Daoy (cell line): Measurements from ENCODE around the gene PRDM12. TPM values are rescaled to one million over a fixed set of nuclear protein-coding genes. Genes with fewer than 3 reads are reported as not detected.

ENCODE experiments used
- DNase-seq: peaks from one replicate; pipeline ENCODE4 v3.0.0-alpha.2; 2015; ENCODE audit warnings: low read depth
- total RNA-seq: library from RNA; depleted of rRNA; stranded (reverse); fragments of >200 nt; shearing (Covaris generic); gene quantifications from 2 replicates; pipeline ENCODE4 v1.2.3, GENCODE V29; 2014

PRDM12 gene
- total RNA-seq, 1 experiment from 2014 or later, result not detected

- DNase-seq, result no peak
Observed at GRCh38 chr9:130635721-130636647, 28.4 kb upstream of the PRDM12 start.

DNA sequence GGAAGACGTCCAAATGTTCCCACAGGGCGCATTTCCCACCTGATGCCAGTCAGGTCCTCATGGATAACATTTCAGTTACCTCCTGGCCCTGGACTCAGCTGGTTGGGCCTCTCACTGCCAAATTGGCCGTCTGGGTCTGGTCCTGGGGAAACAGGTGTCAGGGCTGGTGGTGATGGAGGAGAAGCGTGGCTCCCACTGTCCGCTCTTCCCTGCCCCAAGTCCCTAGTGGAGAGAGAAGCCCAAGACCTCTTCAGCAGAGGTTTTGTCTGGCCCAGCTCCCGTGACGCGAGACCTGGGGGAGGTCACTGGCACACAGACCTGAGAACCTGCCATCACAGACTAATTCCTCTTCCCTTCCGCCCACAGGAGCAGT is 27.8 kb upstream of the PRDM12 start:
- DNase-seq, result no peak

- DNase-seq, result no peak
Observed at GRCh38 chr9:130638284-130639123, 25.9 kb upstream of the PRDM12 start.

- no peak for DNase-seq
Observed at GRCh38 chr9:130639124-130639765, 25.1 kb upstream of the PRDM12 start.

DNA sequence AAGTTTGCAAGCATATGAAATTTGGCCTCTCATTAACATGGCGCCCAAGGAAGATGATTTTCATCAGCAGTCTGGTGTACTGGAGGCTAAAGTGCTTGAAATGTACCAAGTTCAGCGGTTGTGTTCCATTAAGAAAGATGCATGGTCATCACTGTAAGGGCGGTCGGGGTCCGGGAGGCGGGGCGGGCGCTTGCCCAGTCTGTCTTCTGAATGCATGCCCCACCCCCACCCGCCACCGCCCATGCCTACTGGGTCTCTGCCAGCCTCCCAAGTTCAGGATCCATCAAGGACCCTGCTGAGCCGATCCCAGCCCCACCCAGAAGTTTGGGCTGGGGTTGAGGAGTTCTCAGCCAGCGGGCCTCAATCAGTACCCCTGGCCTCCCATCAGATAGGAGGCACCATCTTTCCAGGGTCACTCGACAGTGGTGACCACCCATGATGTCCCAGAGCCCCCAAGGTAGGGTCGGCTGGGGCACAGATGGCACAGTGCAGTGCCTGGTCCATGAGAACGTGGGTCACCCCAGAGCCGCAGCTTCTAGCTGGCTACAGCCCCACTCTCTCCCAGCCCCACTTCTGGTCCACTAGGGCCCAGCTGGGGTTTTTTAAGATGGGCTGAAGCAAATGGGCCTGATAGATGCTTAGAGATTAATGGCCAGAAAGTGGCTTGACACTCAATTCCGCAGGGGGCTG is 24.4 kb upstream of the PRDM12 start:
- no peak for DNase-seq

GRCh38 chr9:130640681-130641080 is 23.7 kb upstream of the PRDM12 start:
- DNase-seq, result no peak

- DNase-seq, result no peak
Observed at GRCh38 chr9:130642926-130643325, 21.5 kb upstream of the PRDM12 start.

DNA sequence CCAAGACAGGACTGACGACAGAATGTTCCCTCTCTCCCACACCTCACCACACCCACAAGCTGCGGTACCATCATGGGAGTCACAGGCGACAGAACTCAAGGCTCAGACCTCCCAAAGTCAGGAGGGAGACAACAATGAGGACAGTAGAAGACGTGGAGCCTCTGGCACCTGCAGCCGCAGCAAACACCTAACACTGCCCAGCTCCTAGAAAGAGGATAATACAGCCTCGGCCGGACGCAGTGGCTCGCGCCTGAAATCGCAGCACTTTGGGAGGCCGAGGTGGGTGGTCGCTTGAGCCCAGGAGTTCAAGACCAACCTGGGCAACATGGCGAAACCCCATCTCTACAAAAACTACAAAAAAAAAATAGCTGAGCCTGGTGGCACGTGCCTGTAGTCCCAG is 13.2 kb upstream of the PRDM12 start:
- no peak for DNase-seq

GRCh38 chr9:130651752-130652151 is 12.6 kb upstream of the PRDM12 start:
- no peak for DNase-seq

DNA sequence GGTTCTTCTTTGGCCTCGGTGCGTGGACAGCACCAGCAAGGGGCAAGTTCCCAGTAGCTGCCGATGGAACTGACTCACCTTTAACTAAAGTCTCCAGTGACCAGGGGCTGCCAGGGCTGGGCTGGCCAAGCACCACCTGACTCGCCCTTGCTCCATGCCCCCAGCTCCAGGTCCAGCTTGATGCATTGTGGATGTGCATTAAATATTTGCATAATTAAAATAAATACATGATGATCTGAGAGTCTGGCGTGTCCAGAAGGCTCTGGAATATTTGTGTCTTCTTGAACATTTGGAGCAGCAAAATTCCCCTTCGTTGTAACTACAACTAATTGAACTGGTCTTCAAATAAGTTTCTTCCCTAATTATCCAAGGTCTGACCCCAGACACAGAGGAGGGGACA is 9.5 kb upstream of the PRDM12 start:
- no peak for DNase-seq

DNA sequence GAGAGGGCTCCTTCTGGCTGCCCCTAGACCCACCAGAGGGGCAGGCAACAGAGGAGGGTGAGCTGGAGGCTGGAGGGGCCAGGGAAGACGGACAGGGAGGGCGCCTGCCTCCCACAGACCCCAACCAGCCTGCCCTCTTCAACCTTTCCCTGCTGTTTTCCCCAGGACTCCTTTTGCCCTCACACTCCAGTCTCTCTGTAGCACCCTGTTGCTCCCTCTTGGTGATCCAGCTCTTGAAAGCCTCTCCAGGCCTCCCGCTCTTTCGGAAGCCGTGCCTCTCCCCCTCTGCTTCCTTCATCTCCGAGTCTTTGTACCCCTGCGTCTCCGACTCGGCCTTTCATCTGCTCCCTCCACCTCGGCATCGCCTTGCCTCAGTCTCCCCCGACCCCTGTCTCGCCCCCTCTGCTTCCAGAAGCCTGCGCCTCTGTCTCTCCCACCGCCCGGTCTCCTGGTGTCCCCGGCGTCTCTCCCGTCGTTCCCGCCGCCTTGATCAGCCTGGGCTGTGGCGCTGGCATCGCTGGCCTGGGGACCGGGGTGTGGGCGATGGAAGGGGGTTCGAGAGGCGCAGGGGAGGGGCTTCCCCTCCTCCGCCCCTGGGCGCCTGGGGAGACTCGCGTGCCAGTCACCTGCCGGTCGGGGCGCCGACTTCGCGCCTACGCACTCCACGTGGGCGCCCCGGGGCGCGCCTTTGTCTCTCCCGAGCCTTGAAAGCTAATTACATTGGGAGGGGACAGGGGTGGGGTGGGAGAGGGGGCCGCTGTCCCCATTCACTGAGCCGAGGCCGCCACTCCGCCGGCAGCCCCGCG is 5.3 kb upstream of the PRDM12 start:
- DNase-seq, result no peak

DNA sequence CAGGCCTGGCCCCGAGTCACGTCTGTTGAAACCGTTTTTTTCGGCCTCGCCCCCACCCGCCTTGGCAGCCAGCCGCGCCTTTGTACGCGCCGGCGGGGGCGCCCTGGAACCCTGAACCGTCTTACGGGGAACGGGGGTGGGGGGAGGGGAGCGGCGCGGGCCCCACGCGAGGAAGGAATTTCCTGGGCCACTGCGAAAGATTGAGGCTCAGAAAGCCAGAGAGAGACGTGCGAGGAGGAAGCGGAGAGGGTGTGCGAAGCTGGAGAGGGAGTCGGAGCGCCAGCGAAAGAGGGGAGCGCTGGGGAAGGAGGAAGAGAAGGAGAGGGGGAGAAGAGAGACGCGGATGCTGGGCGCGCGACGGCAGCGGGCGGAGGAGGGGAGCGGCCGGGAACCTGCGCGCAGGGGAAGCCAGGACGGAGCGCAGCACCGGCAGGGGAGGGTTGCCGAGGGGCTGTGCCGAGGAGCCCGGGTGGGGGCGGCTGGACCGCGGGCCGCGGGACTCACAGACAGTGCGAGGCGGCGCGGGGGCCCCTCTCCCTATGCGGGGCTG is 4.6 kb upstream of the PRDM12 start:
- peak; percentile 36 for DNase-seq

DNA sequence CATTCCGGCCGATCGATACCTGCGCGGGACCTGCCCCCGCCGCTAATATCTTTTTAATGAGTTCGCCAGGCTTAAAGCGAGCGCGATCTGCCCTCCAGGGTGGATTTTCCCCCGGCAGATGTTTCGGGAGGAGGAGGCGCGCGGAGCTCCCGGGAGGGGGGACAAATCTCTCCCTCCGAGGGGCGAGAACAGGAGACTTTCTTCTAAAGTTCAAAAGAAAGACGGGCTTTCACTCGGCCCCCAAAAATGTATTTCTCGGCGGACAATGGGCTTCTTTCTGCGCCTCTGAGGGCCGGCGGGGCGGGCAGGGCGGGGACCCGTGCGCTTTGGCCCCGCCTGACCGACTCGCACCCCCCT is 4.1 kb upstream of the PRDM12 start:
- DNase-seq, result no peak

DNA sequence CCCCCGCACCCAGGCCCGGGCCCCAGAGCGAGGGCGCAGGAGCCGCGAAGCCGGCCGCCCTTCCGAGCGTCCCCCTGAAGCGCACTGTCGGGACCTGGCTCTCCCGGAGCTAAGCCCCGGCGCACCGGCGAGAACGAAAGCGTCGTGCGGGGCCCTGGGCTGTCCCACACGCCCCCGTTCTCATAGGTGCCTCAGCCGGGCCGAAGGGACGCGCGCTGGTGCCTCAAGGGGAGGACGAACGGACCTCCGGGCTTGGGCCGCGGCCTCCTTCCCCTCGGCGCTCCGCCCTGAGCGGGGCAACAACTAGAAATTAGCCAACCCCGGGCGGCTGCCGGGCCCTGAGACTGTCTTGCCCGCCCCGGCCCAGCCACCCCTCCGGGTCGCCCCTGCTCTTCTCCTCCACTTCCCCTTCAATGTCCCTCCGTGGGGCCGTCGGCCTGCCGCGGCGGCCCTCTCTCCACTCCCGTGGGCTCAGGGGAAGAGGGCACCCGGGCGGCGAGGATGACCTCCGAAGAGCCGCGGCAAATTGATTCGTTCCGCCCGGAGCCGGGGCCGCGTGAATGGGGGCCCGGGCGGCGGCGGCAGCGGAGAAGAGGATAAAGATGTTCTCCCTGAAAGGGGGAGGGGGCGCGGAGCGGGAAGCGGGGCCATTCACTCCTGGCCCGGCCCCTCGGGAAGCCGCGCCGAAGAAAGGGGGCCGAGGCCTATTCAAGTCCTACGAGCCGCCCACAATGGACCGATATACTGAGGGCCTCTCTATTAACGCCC is 3.5 kb upstream of the PRDM12 start:
- peak; percentile 47 for DNase-seq

GRCh38 chr9:130661451-130662098 is 2.8 kb upstream of the PRDM12 start:
- no peak for DNase-seq

- DNase-seq, result peak; percentile 31
Observed at GRCh38 chr9:130662099-130662969, 2.1 kb upstream of the PRDM12 start.

GRCh38 chr9:130662970-130663257 is 1.5 kb upstream of the PRDM12 start:
- DNase-seq, result no peak

DNA sequence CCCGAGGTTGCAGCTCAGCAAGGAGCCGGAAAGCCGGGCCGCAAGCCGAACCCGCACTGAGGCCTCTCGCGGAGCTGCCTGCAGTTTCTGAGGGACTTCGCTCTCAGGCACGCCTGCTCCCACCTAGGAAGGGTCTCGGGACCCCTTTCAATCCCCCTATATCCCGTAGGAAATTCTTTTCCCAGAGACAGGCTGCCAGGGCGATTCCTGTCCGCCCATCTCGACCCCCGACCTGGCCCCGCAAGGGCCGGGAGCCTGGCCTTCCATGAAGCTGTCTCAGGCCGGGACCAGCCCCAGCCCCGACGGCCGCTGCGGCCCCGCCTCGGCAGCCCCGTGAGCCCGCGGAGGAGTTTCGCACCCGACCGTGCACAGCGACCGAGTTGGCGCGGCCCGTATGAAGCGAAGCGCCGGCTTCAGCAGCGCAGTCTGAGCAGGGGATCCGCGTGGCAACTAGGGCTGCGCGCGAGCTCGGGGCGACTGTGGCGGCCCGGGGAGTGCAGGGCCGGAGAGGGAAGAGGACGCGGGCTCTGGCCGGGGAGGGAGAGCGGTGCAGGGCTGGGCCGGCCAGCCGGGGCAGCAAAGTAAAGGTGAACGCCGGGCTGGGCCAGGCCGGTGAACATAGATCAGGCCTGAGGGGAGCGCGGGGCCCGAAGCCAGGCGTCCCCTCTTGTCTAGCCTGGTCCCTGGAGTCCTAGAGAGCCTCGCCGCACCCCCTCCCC is 977 bp upstream of the PRDM12 start:
- DNase-seq, result peak; percentile 42
